ENCODE data around the gene POC1B. TPM values are rescaled to one million over a fixed set of nuclear protein-coding genes. Genes with fewer than 3 reads are reported as not detected.

The POC1B gene
- total RNA-seq, 1 experiment from 2014 or later: 39.4 TPM

- no peaks in the 10 kb centered on the region for H3K36me3 ChIP-seq
- no peak overlapping the region for H3K27ac ChIP-seq
- H3K9me3 ChIP-seq (replicated peaks): no peaks in the 10 kb centered on the region
- H3K27me3 ChIP-seq (replicated peaks): no peaks in the 10 kb centered on the region
- no peak overlapping the region for H3K4me3 ChIP-seq
- DNase-seq (ENCODE audit: low read depth in 1 of 2, low spot score in 2 of 2): no peak
- H3K4me1 ChIP-seq (replicated peaks): peaks cover 42% of the 10 kb centered on the region
These were observed 21.3 kb upstream of the POC1B start for GRCh38 chr12:89547101-89547500.

DNA sequence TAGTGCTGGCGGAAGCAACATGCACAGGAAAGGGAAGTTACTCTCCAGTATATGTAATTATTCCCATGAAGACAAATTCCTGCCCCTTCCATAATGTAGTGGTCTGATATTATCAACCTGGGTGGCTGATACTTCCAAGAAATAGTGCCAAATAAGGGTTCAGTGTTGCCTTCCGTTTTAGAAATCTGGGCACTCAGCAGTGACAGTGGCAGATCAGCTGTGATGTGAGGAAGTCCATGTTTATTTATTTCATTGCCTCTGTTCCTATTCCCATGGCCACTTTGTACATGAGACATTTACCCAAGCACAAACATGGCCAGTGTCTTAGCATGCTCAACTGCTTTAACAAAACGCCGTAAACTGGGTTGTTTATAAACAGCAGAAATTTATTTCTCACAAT is 20.3 kb upstream of the POC1B start:
- Histone ChIP-seq H3K4me3 (no peak overlapping the region), H3K36me3 (no peaks in the 10 kb centered on the region), H3K4me1 (replicated peaks) (peaks cover 42% of the 10 kb centered on the region), H3K27me3 (replicated peaks) (no peaks in the 10 kb centered on the region), H3K27ac (no peak overlapping the region), H3K9me3 (replicated peaks) (no peaks in the 10 kb centered on the region)
- no peak for DNase-seq (ENCODE audit: low read depth in 1 of 2, low spot score in 2 of 2)

- Histone ChIP-seq H3K9me3 (replicated peaks) (no peaks in the 10 kb centered on the region), H3K36me3 (no peaks in the 10 kb centered on the region), H3K27me3 (replicated peaks) (no peaks in the 10 kb centered on the region), H3K4me1 (replicated peaks) (peaks cover 42% of the 10 kb centered on the region), H3K27ac (peak overlapping the region; percentile 37), H3K4me3 (no peak overlapping the region)
- peak; percentile 74 to 82 for DNase-seq (ENCODE audit: low read depth in 1 of 2, low spot score in 2 of 2)
These were observed 18.9 kb upstream of the POC1B start for GRCh38 chr12:89544681-89545184.

GRCh38 chr12:89544022-89544421 is 18.2 kb upstream of the POC1B start:
- peaks cover 42% of the 10 kb centered on the region for H3K4me1 ChIP-seq (replicated peaks)
- no peaks in the 10 kb centered on the region for H3K36me3 ChIP-seq
- H3K27ac ChIP-seq: no peak overlapping the region
- H3K4me3 ChIP-seq: no peak overlapping the region
- H3K9me3 ChIP-seq (replicated peaks): no peaks in the 10 kb centered on the region
- no peak for DNase-seq (ENCODE audit: low read depth in 1 of 2, low spot score in 2 of 2)
- H3K27me3 ChIP-seq (replicated peaks): no peaks in the 10 kb centered on the region

GRCh38 chr12:89542912-89543592 is 17.2 kb upstream of the POC1B start:
- Histone ChIP-seq H3K4me3 (no peak overlapping the region), H3K27me3 (replicated peaks) (no peaks in the 10 kb centered on the region), H3K36me3 (no peaks in the 10 kb centered on the region), H3K27ac (no peak overlapping the region), H3K9me3 (replicated peaks) (no peaks in the 10 kb centered on the region), H3K4me1 (replicated peaks) (peaks cover 42% of the 10 kb centered on the region)
- peak; percentile 67 to 68 for DNase-seq (ENCODE audit: low read depth in 1 of 2, low spot score in 2 of 2)

DNA sequence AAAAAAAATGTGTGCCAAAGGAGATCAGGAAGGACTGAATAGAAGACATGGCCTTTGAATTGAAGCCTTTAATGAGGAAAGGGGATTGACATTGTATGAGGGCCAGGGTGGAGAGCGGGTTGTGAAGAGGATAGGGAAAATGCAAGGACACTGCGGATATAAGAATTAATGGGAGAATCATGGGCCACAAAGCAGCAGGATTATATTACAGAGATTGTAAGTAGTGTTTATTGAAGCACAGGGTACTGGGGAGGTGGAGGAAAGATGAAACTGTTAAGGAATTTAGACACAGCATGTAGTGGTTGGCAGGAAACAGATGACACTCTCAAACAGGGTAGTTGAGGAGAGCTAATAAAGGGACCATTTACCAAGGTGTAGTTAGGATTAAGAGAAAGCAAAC is 16.4 kb upstream of the POC1B start:
- no peak for DNase-seq (ENCODE audit: low read depth in 1 of 2, low spot score in 2 of 2)

DNA sequence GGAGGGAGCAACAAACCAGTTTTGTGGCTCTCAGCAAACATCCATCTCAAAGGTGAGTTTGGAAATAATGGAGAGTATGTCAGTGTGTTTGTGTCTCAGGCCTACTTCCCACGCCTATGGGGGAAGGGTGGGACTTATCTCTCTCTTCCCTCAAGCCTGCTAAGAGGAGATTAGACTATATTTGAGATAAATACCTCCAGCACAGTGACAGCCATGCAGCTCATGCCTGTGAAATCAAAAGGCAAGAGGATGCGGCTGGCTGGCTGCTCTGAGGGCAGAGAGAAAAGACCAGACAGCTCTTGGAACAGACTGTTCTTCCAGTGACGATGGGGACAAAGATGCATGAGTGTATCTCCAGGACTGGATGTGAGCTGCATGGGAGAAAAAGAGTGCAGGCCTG is 14.7 kb upstream of the POC1B start:
- Histone ChIP-seq H3K4me1 (replicated peaks) (peaks cover 29% of the 10 kb centered on the region), H3K36me3 (no peaks in the 10 kb centered on the region), H3K4me3 (no peak overlapping the region), H3K27me3 (replicated peaks) (no peaks in the 10 kb centered on the region), H3K9me3 (replicated peaks) (no peaks in the 10 kb centered on the region), H3K27ac (no peak overlapping the region)
- no peak for DNase-seq (ENCODE audit: low read depth in 1 of 2, low spot score in 2 of 2)

More for the DNA sequence above, 16.4 kb upstream of the POC1B start:
- Histone ChIP-seq H3K4me1 (replicated peaks) (peaks cover 42% of the 10 kb centered on the region), H3K4me3 (no peak overlapping the region), H3K36me3 (no peaks in the 10 kb centered on the region), H3K27ac (no peak overlapping the region), H3K27me3 (replicated peaks) (no peaks in the 10 kb centered on the region), H3K9me3 (replicated peaks) (no peaks in the 10 kb centered on the region)

DNA sequence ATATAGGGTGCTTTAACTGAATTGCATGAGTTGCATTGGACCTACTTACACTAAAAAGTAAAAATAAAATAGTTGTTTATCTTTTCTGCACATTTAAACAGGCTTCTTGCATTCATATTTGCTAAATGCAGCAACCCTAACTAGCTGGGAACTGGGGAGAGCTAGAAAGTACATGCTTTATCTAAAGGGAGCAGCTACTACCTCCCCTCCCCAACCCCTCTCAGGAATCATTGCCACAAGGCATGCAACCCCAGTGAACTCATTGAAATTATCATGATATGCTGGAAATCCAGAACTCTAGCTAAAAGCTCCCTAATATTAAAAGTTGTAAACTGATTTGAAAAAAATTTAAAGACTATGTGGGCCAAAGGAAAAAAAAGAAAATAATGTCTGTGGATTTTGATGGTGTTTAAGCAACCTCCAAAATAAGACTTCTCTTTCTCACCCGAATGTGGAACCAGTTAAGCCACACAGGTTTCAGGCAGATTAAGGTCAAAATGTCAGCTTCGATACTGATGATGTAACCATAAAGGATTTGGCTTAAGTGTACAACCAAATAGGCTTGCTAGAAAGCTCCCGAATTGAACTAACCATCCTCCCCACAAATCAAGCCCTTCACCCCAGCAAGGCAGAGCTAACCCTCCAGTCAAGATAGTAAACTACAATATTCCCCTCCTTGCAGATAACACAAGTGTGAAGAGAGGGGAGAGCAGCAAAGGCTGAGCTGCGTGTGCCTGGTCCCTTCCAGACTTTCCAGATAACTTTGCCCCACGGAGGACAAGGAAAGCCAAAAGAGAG is 13.8 kb upstream of the POC1B start:
- no peak overlapping the region for H3K4me3 ChIP-seq
- H3K4me1 ChIP-seq (replicated peaks): peaks cover 20% of the 10 kb centered on the region
- H3K27ac ChIP-seq: no peak overlapping the region
- no peaks in the 10 kb centered on the region for H3K9me3 ChIP-seq (replicated peaks)
- no peaks in the 10 kb centered on the region for H3K27me3 ChIP-seq (replicated peaks)
- no peaks in the 10 kb centered on the region for H3K36me3 ChIP-seq
- DNase-seq (ENCODE audit: low read depth in 1 of 2, low spot score in 2 of 2): no peak

DNA sequence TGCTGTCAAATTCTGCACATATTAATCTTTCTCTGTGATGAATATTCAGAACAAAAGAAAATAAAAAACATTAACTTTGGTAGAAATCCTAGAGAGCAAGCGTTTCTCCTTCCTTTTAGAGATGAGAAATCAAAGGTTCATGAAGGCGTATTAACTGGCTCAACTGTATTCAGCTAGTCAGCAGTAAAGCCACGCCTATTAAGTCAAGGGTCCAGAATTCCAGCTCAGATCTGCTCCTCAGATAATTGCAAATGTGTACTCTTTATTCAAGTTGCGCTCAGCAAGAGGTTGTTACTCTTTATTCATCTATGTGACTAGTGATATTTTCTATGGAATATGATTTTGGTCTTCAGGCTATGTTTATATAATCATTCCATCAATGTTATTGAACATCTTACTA is 13.1 kb upstream of the POC1B start:
- H3K27ac ChIP-seq: no peak overlapping the region
- no peaks in the 10 kb centered on the region for H3K9me3 ChIP-seq (replicated peaks)
- H3K36me3 ChIP-seq: no peaks in the 10 kb centered on the region

GRCh38 chr12:89537389-89537788 is 11.5 kb upstream of the POC1B start:
- no peak for DNase-seq (ENCODE audit: low read depth in 1 of 2, low spot score in 2 of 2)
- Histone ChIP-seq H3K27me3 (replicated peaks) (no peaks in the 10 kb centered on the region), H3K4me1 (replicated peaks) (no peaks in the 10 kb centered on the region)

More for the DNA sequence above, 13.1 kb upstream of the POC1B start:
- Histone ChIP-seq H3K4me1 (replicated peaks) (peaks cover 12% of the 10 kb centered on the region), H3K4me3 (no peak overlapping the region), H3K27me3 (replicated peaks) (no peaks in the 10 kb centered on the region)
- DNase-seq (ENCODE audit: low read depth in 1 of 2, low spot score in 2 of 2): no peak

GRCh38 chr12:89529738-89530137 is 3.9 kb upstream of the POC1B start:
- Histone ChIP-seq H3K4me1 (replicated peaks) (no peaks in the 10 kb centered on the region), H3K27ac (no peak overlapping the region), H3K9me3 (replicated peaks) (no peaks in the 10 kb centered on the region), H3K36me3 (no peaks in the 10 kb centered on the region; the same call in 1 of the 2 replicates), H3K27me3 (replicated peaks) (no peaks in the 10 kb centered on the region), H3K4me3 (no peak overlapping the region)
- no peak for DNase-seq (ENCODE audit: low read depth in 1 of 2, low spot score in 2 of 2)

More at GRCh38 chr12:89537389-89537788, 11.5 kb upstream of the POC1B start:
- no peaks in the 10 kb centered on the region for H3K9me3 ChIP-seq (replicated peaks)
- H3K4me3 ChIP-seq: no peak overlapping the region
- H3K27ac ChIP-seq: no peak overlapping the region
- H3K36me3 ChIP-seq: no peaks in the 10 kb centered on the region

- H3K4me3 ChIP-seq: no peak overlapping the region
- no peaks in the 10 kb centered on the region for H3K27me3 ChIP-seq (replicated peaks)
- no peak for DNase-seq (ENCODE audit: low read depth in 1 of 2, low spot score in 2 of 2)
- H3K4me1 ChIP-seq (replicated peaks): peaks cover 6% of the 10 kb centered on the region
- H3K9me3 ChIP-seq (replicated peaks): no peaks in the 10 kb centered on the region
- no peak overlapping the region for H3K27ac ChIP-seq
- H3K36me3 ChIP-seq: peaks cover 12% of the 10 kb centered on the region
These were observed 2.6 kb upstream of the POC1B start for GRCh38 chr12:89528434-89528833.

DNA sequence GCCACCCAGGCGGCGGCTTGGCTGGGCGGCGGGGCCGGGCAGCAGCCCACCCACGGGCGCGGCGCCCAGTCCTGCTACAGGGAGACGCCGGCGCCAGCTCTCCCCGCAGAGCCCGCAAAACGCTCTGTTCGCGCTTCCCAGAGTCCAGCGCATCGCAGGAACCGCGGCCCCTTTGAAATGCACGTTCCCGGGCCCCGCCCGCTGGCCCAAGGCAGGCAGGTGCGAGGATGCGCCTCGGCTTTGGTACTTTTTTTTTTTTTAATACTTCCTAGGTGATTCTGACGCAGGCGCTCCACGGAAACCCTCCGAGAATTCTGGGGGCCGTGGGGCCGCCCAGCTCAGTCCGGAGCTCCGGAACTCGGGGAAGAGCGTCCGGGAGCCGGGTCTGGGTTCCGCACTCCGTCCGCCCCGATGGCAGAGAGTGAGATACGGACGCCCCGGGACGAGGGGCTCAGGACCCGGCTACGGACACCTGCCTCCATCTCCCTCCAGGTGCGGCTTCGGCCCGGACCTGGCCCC is 483 bp downstream of the POC1B start:
- Histone ChIP-seq H3K27me3 (replicated peaks) (no peaks in the 10 kb centered on the region), H3K27ac (peak overlapping the region; percentile 90), H3K36me3 (peaks cover 26% of the 10 kb centered on the region), H3K4me3 (peak overlapping the region; percentile 62), H3K4me1 (replicated peaks) (peaks cover 29% of the 10 kb centered on the region), H3K9me3 (replicated peaks) (no peaks in the 10 kb centered on the region)
- peak; percentile 70 to 76 for DNase-seq (ENCODE audit: low read depth in 1 of 2, low spot score in 2 of 2)

Data from SJSA1 (cell line).